Renal cortical epithelial cell (primary cell): ENCODE data around the gene LCE1C. TPM values are rescaled to one million over a fixed set of nuclear protein-coding genes. Genes with fewer than 3 reads are reported as not detected.

Experiments used
- DNase-seq: peaks from one replicate; pipeline ENCODE4 v3.0.0-alpha.2; 2011; ENCODE audit warnings: low read depth
- total RNA-seq: library from RNA; depleted of rRNA; stranded (reverse); fragments of >200 nt; gene quantifications from 2 replicates; pipeline ENCODE4 v1.2.3, GENCODE V29; 2014

Gene LCE1C
- total RNA-seq, 1 donor from 2014 or later = not detected

DNA sequence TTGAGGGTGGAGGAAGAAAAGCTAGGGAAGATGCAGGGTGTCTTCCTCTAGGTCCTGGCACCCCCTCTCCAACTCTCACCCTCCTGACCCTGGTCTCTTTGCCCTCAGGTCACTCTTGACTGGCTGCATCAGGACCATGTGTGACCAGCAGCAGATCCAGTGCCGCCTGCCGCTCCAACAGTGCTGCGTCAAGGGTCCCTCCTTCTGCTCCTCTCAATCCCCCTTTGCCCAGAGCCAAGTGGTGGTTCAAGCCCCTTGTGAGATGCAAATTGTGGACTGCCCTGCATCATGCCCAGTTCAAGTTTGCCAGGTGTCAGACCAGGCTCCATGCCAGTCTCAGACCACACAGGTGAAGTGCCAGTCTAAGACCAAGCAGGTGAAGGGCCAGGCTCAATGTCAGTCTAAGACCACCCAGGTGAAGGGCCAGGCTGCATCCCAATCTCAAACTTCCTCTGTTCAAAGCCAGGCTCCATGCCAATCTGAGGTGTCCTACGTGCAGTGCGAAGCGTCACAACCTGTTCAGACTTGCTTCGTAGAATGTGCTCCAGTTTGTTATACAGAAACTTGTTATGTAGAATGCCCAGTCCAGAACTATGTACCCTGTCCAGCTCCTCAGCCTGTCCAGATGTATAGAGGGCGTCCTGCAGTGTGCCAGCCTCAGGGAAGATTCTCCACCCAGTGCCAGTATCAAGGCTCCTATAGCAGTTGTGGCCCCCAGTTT is 46.8 kb downstream of the LCE1C start:
- no peak for DNase-seq

DNA sequence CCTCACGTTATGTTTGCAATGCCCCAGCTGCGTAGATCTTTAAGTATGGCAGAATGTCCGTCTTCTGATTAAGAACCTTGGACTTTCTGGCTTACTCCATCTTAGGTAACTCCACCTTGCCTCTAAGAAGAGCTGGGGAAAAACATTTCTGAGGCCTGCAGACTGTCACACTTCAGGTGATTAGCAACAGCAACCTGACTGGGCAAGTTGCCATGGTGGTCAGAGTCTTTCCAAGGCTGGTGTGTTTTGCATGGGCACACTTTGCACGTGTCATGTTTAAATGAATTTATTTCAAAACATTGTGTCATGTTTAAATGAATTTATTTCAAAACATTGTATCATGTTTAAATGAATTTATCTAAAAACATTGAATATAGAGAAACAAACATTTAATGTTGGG is 47.8 kb downstream of the LCE1C start:
- no peak for DNase-seq

DNA sequence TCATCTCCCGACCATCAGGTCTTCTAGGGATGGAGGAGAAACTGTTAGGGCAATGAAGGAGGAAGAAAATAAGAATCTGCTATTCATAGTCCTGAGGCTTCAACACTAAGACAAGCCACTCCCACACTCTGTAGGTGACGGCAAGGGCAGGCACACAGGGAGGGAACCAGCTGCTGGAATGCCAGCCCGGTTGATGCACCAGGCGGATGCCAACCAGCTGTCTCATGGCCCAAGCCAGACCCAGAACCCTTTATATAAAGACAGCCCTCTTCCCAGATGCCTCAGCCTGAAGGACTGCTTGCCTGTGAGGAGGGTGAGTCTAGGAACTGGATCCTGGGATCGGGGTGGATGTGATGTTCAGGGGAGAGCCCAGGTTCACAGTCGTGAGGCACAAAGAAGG is 48.7 kb downstream of the LCE1C start, which contains the start of gene KPRP:
KPRP (plus strand) TSS at position 279 of the 400 bp plus-strand sequence. CDS start 1,564 bp downstream, outside the sequence.
- DNase-seq = no peak

DNA sequence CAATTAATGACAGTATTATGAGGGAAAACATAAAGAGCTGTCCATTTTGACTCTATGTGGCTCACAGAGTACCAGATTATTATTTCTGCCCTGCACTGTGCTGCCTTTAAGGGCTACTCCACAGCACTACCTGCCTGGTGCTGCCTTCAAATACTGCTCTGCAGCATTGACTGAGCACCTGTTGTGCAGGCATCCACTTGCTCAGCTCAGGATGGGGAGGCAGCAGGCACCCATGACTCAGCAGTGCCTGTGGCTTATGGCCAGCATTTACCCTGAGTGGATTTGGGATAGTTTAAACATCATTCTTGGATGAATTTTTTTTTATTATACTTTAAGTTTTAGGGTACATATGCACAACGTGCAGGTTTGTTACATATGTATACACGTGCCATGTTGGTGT is 49.6 kb downstream of the LCE1C start:
- DNase-seq = no peak

Other genes starting within 250 kb of the LCE1C start
- gene LCE3E, start 239.9 kb downstream of the LCE1C start, total RNA-seq = not detected in 2 replicates
- not detected in 2 replicates for gene LCE3D, start 226.1 kb downstream of the LCE1C start, total RNA-seq
- gene LCE3C, start 206.4 kb downstream of the LCE1C start, total RNA-seq = not detected in 2 replicates
- not detected in 2 replicates for gene LCE3B, start 192.8 kb downstream of the LCE1C start, total RNA-seq
- not detected in 2 replicates for gene LCE3A, start 183.5 kb downstream of the LCE1C start, total RNA-seq
- gene LCE2D, start 143.3 kb downstream of the LCE1C start, total RNA-seq = not detected in 2 replicates
- gene LCE2C, start 131.4 kb downstream of the LCE1C start, total RNA-seq = not detected in 2 replicates
- not detected in 2 replicates for gene LCE2B, start 120.5 kb downstream of the LCE1C start, total RNA-seq
- gene LCE2A, start 108.3 kb downstream of the LCE1C start, total RNA-seq = not detected in 2 replicates
- not detected in 2 replicates for gene LCE4A, start 98.5 kb downstream of the LCE1C start, total RNA-seq
- gene KPRP, start 48.6 kb downstream of the LCE1C start, total RNA-seq = not detected in 2 replicates
- gene LCE1F, start 31.5 kb downstream of the LCE1C start, total RNA-seq = not detected in 2 replicates
- gene LCE1E, start 20.4 kb downstream of the LCE1C start, total RNA-seq = not detected in 2 replicates
- not detected in 2 replicates for gene LCE1D, start 9.9 kb downstream of the LCE1C start, total RNA-seq
- gene LCE1B, start 5.3 kb upstream of the LCE1C start, total RNA-seq = not detected in 2 replicates
- not detected in 2 replicates for gene LCE1A, start 20.8 kb upstream of the LCE1C start, total RNA-seq
- not detected in 2 replicates for gene LCE6A, start 36.2 kb upstream of the LCE1C start, total RNA-seq
- not detected in 2 replicates for gene LCE7A, start 53.3 kb upstream of the LCE1C start, total RNA-seq
- not detected in 2 replicates for gene SMCP, start 71.7 kb upstream of the LCE1C start, total RNA-seq
- 0.15 and 2.4 TPM in 2 replicates for gene IVL, start 101.9 kb upstream of the LCE1C start, total RNA-seq
- gene SPRR5, start 140.6 kb upstream of the LCE1C start, total RNA-seq = not detected in 2 replicates
- gene SPRR4, start 164.0 kb upstream of the LCE1C start, total RNA-seq = not detected in 2 replicates
- gene SPRR1A, start 177.4 kb upstream of the LCE1C start, total RNA-seq = not detected in 2 replicates
- gene SPRR3, start 195.1 kb upstream of the LCE1C start, total RNA-seq = not detected in 2 replicates
- gene SPRR1B, start 224.6 kb upstream of the LCE1C start, total RNA-seq = not detected in 2 replicates
- gene SPRR2D, start 234.5 kb upstream of the LCE1C start, total RNA-seq = not detected in 2 replicates